ENCODE results near the gene BUD23. TPM values are rescaled to one million over a fixed set of nuclear protein-coding genes. Genes with fewer than 3 reads are reported as not detected.

Gene BUD23
- total and polyA plus RNA-seq, 2 donors (not counting 1 experiment from before 2014, with no cell fraction given): 62.4 to 63.9 TPM

GRCh38 chr7:73716318-73716890 is 33.0 kb downstream of the BUD23 start:
- ATAC-seq (ENCODE audit: low read depth) (no peak), DNase-seq (no peak)
- intact Hi-C loops (cut with micrococcal nuclease): loop anchor here (5.0 kb wide), 1 partner anchor 34 kb away; the partner anchor contains the start of genes BUD23 and DNAJC30
- Histone ChIP-seq H3K27me3 (replicated peaks in 1 of 4; ENCODE audit: control extremely low read depth in 1 of 4, control insufficient read depth in 3 of 4, insufficient read depth in 4 of 4, low read length in 3 of 4) (peaks cover 0 to 60% (median 25%) of the 10 kb centered on the region in 4 experiments), H4K20me1 (ENCODE audit: control insufficient read depth, insufficient read depth, low read length, poor library complexity, severe bottlenecking) (peaks cover 12% of the 10 kb centered on the region), H3K36me3 (replicated peaks in 1 of 2; ENCODE audit: control extremely low read depth in 1 of 2, control insufficient read depth in 1 of 2, extremely low read depth in 1 of 2, insufficient read depth in 2 of 2, low read length in 1 of 2) (no peaks in the 10 kb centered on the region), H3K4me3 (ENCODE audit: control extremely low read depth in 1 of 5, extremely low read depth in 1 of 5, insufficient read depth in 1 of 5, low read depth in 2 of 5, low read length in 4 of 5) (no peak overlapping the region), H3K9ac (ENCODE audit: low read length) (no peak overlapping the region), H3K4me2 (replicated peaks; ENCODE audit: low read depth, low read length, poor library complexity, severe bottlenecking) (no peak overlapping the region), H3K4me1 (ENCODE audit: control insufficient read depth in 2 of 2, insufficient read depth in 2 of 2, low read length in 2 of 2) (peaks cover 25 to 31% of the 10 kb centered on the region in 2 donors), H3K9me3 (ENCODE audit: control extremely low read depth in 1 of 3, control insufficient read depth in 2 of 3, insufficient read depth in 1 of 3, low read length in 2 of 3) (peaks cover 0 to 6% (median 0%) of the 10 kb centered on the region in 3 donors), H3K27ac (ENCODE audit: low read length in 2 of 2) (no peak overlapping the region), H3K79me2 (ENCODE audit: control insufficient read depth, insufficient read depth, low read length) (no peaks in the 10 kb centered on the region), H2AFZ (ENCODE audit: insufficient read depth, low read depth, low read length, poor library complexity, severe bottlenecking) (no peak overlapping the region)
- peaks cover 39% of the 10 kb centered on the region for H3K27me3 Mint-ChIP-seq
- no peak overlapping the region for H3K4me3 Mint-ChIP-seq
- WGBS (ENCODE audit: insufficient coverage): 85% methylated on average over 3 of the region's 4 CpGs
- no peak overlapping the region for H3K27ac Mint-ChIP-seq
- H3K9me3 Mint-ChIP-seq (ENCODE audit: insufficient read depth): no peaks in the 10 kb centered on the region
- TF ChIP-seq CTCF (IDR thresholded peaks at IDR 0.05) (no peak), EZH2 (IDR thresholded peaks at IDR 0.05; ENCODE audit: borderline replicate concordance, insufficient read depth, low read depth, low read length, poor library complexity, severe bottlenecking) (no peak)
- CTCF ChIA-PET: interaction anchor here (0.8 to 2.3 kb wide), 2 partner anchors 9 to 15 kb away, joined by 3 to 8 read pairs; no protein-coding TSS in a partner anchor
- H3K4me1 Mint-ChIP-seq: peaks cover 20% of the 10 kb centered on the region
- POLR2A ChIA-PET: interaction anchor here (0.6 kb wide), 1 partner anchor 33 kb away, joined by 5 read pairs; the partner anchor contains the start of genes BUD23 and DNAJC30
